Stimulated activated CD4-positive, alpha-beta T cell treated with anti-CD3 and anti-CD28 coated beads, Interleukin-4, amount 100 ng/mL, for 24 hours (primary cell): Measurements from ENCODE around the gene GAA.

ENCODE experiments used
- DNase-seq: peaks from one replicate; pipeline ENCODE4 v3.0.0-alpha.2; 2020

The GAA gene

GRCh38 chr17:80101011-80101945 is at the start of gene GAA:
Gene GAA, plus strand, starts transcription at chr17:80101581. Its CDS starts 3,006 bp downstream, at chr17:80104587.
- peak; percentile 85 for DNase-seq

GRCh38 chr17:80051681-80052080 is 49.7 kb upstream of the GAA start:
- no peak for DNase-seq

DNA sequence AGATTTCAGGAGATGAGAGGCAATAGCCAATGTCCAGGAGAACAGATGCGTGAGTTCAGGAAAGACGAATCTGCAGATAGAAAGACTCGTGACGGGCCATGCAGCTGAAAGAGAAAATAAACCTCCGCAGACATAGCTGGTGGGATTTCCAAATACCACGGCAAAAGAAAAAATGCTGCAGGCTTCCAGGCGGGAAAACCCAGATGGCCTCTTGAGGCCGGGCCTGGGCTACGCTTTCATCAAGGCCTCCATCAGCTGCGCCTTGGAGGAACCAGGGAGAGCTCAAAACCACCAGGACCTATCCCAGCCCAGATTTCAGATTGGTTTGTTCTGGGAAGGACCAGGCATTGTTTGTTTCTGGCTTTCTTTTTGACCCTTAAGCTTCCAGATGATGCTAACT is 48.3 kb upstream of the GAA start:
- DNase-seq: no peak

DNA sequence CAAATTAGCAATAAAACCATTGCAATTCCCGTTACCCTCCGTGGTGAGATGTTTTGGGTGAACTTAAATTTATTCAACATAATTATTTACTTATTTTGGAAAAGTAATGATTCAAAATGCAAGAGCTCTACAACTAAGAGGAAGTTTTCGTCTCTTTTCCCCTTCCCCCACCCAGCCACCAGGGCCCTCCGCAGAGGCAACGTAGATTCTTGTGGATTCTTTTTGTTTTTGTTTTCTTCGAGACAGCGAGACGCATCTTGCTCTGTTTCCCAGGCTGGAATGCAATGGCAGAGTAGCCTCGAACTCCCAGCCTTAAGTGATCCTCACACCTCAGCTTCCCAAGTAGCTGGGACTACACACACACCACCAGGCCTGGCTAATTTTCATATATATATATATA is 45.8 kb upstream of the GAA start:
- DNase-seq: no peak

DNA sequence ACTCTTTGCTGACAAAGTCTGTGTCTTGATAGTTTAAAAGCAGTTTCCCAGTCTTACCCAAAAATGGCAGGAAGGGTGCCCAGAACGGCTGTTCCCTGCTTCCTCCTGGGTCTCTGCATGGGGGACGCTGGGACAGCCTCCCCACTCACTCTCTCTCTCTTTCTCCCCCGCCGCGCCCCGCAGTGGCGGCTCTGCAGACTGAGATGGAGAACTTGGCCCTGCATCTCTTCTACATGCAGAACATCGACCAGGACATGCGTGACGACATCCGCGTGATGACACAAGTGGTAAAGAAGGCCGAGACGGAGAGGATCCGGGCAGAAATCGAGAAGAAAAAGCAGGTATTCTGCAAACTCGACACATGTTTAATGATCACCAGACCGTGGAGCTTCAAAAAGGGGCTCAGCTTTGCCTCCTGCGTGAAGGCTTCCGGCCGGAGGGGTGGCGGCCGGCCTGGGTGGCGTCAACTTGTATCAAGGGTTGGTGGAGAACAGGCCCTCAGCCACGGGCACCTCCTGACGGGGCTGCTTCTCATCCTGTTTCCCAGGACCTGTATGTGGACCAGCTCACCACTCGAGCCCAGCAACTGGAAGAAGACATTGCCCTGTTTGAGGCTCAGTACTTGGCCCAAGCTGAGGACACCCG is 42.9 kb upstream of the GAA start:
- DNase-seq: no peak

DNA sequence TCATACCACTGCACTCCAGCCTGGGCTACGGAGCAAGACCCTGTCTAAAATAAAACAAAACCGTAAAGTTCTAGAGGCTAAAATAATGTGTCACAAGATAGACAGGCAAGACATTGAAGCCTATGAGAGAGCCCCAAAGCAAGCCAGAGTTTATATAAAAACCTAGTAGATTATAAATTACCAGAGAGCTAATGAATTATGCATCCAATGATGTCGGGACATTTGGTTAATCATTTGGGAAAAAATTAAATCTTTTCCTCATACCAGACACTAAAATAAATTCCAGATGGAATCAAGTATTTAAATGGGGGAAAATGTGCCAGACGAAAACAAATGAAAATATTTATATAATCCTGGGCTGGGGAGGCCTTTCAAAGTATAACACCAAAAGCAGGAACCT is 40.7 kb upstream of the GAA start:
- no peak for DNase-seq

GRCh38 chr17:80061421-80061820 is 40.0 kb upstream of the GAA start:
- DNase-seq: no peak

DNA sequence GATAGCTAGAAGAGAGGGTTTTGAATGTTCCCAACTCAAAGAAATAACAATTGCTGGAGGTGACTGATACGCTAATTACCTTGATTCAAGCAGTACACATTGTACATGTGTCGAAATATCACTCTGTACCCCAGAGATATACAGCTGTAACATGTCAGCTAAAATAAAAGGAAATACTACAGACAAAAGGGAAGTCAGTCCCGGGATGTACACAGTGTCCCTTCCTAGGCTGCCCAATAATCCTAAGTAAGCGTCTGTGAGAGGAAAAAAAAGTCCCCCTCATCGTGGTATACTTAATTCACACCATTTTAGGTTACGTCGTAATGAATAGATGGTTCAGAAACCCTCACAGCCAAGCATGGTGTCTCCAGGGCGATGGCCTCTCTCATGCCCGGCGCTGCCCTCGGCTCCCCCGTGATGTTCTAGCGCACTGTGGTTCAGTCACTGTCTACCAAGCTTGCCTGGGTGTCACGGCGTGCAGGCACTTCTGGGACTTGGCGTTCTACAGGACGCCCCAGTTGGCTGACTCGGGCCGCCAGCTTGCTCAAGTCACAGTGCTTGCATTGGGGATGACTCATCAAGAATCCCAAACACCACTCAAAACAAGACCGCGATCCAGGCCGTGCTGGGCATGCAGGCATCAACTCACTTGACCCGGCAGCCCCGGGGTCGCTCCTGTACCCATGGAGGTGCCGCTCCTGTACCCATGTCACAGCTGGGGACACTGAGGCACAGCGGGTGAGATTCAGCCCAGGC is 37.4 kb upstream of the GAA start:
- no peak for DNase-seq

- DNase-seq: no peak
Measured at GRCh38 chr17:80064696-80065095, 36.7 kb upstream of the GAA start.

- DNase-seq: no peak
Measured at GRCh38 chr17:80065478-80066170, 35.8 kb upstream of the GAA start.

- no peak for DNase-seq
Measured at GRCh38 chr17:80067393-80067986, 33.9 kb upstream of the GAA start.

DNA sequence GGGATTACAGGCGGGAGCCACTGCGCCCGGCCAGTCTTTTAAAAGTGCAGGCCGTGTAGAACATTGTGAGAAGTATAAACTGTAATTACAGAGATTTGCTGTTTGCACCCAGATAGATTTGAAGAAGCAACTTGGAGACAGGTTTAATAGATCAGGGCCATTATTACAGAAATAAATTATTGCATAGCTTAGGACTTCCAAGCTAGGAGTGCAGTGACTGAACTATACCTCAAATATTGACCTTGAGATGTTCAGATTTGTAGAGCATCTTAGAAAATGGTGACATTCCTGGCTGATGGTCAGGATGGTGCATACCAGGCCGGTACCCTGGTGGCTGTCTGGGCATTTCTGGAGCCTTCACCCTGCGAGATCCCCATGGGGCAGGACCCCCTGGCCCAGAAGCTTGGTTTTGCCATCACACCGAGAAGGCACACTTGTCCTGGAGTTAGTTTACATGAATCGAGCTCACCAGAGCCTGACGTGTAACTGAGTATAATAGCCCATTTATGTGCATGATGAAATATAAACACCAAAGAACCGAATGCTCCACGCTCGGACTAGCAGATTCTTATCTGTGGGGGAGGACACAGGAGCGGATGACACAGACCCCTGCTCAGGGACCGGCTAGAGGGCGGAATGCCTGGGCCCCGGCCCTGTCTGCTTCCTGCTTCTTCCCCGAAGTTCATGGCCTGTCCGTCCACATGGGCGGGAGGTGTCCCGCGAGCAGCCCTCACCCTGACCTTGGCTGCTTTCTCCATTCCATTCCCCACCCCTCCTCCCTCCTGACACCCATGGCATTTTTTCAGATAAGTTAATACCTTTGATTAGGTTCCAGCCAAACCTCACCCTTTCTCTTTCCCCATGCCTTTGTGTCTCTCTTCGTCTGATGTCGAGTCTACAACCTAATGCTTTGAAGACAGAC is 32.8 kb upstream of the GAA start:
- DNase-seq: no peak

DNA sequence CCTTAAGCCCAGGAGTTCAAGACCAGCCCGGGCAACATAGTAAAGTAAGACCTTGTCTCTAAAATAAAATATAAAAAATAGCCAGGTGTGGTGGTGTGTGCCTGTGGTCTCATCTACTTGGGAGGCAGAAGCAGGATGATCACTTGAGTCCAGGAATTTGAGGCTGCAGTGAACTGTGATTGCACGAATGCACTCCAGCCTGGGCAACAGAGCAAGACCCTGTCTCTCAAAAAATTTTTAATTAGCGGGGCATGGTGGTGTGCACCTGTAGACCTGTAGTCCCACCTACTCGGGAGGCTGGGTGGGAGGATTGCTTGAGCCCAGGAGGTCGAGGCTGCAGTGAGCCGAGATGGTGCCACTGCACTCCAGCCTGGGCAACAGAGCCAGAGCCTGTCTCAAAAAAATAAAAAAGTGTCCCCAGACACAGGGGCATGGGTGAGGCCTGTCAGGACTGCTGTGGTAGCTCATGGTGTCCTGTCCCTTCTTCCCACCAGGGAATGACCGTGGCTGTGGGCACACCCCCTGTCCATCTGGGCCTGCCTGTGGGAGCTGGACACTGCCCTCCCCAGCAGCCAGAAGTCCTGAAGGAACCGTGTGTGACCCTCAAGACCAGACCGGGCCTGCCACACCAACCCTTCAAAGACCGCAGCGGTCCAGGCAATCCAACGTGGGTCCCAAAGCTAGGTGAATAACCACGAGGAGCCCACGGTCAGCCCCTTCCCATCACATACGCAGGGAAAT is 30.8 kb upstream of the GAA start:
- no peak for DNase-seq

DNA sequence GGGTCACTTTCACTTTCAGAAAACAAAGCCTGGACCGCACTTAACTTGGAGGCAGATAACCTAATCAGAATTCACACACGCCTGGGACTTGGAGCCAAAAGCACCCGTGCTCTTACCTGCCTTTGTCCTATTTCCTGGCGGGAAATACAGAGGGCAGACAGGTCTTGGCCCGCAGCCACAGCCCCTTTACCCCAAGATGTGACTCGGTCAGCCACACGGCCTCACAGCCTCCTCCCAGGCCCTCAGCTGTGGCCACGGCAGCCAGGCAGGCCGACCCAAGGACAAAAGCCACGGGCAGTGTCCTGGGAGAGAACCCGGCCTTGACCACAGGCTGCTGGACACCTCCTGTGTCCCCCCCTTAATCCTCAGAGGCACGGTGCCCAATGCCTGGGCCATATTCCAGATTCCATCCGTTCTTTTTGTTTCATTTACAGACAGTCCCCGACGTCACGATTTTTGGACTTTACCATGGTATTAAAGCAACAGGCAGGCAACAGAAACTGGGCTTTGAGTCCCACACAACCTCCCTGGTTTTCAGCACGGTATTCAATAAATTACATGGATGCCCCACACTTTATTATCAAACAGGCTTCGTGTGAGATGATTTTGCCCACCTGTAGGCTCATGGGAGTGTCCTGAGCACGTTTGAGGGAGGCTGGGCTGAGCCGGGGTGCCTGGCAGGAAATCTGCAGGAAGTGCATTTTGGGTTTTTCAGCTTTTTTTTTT is 30.1 kb upstream of the GAA start:
- DNase-seq: no peak

DNA sequence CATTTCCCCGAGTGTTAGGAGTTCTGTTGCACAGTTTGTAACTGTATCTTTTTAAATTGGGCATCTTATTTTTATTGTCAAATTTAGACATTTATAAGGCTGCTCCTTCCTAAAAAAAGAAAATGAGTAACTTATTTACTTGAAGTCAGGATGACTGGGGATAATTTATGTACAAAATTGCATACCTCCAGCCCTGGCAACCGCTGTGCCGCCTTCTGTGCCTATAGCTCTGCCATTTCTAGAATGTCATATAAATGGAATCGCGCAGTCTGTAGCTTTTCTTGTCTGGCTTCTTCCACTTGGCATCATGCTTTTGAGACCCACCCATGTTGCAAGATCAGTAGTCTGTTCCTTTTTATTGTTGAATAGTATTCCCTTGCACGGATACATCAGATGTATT is 29.0 kb upstream of the GAA start:
- no peak for DNase-seq

GRCh38 chr17:80080081-80080480 is 21.3 kb upstream of the GAA start:
- DNase-seq: no peak

DNA sequence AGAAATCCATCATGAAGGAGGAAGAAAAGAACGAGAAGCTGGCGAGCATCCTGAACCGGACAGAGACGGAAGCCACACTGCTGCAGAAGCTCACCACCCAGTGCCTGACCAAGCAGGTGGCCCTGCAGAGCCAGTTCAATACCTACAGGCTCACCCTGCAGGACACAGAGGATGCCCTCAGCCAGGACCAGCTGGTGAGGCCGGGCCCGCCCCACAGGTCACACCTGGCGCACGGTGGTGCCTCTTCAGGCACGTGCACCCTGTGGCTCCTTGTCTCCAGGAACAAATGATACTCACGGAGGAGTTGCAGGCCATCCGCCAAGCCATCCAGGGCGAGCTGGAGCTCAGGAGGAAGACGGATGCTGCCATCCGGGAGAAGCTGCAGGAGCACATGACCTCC is 19.8 kb upstream of the GAA start:
- no peak for DNase-seq

- DNase-seq: peak; percentile 68
Measured at GRCh38 chr17:80082403-80083135, 18.8 kb upstream of the GAA start.

- no peak for DNase-seq
Measured at GRCh38 chr17:80083136-80083661, 18.2 kb upstream of the GAA start.
